Uterine smooth muscle cell (primary cell): ENCODE measurements around the gene TMPRSS11F. TPM values are rescaled to one million over a fixed set of nuclear protein-coding genes. Genes with fewer than 3 reads are reported as not detected.

ENCODE experiments used
- total RNA-seq: library from RNA; depleted of rRNA; stranded (reverse); fragments of >200 nt; gene quantifications from 2 replicates; pipeline ENCODE4 v1.2.3, GENCODE V29; 2014

TMPRSS11F gene
- total RNA-seq, result not detected in 2 replicates

DNA sequence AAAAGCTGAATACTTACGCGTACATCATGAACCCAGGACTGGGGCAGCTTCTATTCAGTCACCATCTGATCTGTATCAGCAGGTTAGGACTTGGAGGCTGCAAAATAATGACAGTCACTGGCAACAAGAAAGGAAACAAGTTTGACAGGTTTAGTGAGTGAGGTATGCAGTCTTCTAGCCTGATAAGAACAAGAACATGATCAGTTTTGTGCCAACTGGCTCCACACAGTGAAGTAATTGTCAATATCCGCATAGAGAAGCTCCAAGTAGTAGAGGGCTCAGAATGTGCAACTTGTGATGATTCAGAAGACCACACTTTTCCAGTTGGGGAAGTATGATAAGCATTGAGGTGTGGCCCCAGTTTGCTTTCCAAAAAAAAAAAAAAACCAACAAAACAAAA lies at the start of gene TMPRSS11F:
Gene TMPRSS11F (minus strand): TSS at position 77 of the 400 bp plus-strand sequence. CDS start 49 bp downstream, at position 28.

Other genes with a start within 250 kb of the TMPRSS11F start
- gene TMPRSS11D, start 245.9 kb downstream of the TMPRSS11F start, total RNA-seq, result under 0.01 and 0.33 TPM in 2 replicates
- gene TMPRSS11A, start 166.4 kb downstream of the TMPRSS11F start, total RNA-seq, result not detected in 2 replicates
- gene TMPRSS11B, start 115.8 kb upstream of the TMPRSS11F start, total RNA-seq, result not detected in 2 replicates
- 43.5 and 51.4 TPM in 2 replicates for gene YTHDC1, start 220.2 kb upstream of the TMPRSS11F start, total RNA-seq